CD4-positive, alpha-beta T cell treated with Interleukin-15 for 1 hour (primary cell): Measurements from ENCODE around the gene GALNT4.
A peak's percentile ranks its signal among the peaks of the same experiment; 100 is the strongest.

Experiments
- DNase-seq: peaks from one replicate; pipeline ENCODE4 v3.0.0-alpha.2; 2020

Gene GALNT4

DNA sequence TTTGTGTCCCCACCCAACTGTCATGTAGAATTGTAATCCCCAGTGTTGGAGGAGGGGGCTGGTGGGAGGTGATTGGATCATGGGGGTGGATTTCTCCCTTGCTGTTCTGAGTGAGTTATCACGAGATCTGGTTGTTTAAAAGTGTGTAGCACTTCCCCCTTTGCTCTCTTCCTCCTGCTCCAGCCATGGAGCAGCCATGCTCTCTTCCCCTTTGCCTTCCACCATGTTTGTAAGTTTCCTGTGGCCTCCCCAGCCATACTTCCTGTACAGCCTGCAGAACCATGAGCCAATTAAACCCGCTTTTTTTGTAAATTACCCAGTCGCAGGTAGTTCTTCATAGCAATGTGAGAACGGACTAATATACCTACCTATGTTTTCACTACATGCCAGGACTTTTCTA, 3.8 kb upstream of the GALNT4 start:
- DNase-seq = no peak

DNA sequence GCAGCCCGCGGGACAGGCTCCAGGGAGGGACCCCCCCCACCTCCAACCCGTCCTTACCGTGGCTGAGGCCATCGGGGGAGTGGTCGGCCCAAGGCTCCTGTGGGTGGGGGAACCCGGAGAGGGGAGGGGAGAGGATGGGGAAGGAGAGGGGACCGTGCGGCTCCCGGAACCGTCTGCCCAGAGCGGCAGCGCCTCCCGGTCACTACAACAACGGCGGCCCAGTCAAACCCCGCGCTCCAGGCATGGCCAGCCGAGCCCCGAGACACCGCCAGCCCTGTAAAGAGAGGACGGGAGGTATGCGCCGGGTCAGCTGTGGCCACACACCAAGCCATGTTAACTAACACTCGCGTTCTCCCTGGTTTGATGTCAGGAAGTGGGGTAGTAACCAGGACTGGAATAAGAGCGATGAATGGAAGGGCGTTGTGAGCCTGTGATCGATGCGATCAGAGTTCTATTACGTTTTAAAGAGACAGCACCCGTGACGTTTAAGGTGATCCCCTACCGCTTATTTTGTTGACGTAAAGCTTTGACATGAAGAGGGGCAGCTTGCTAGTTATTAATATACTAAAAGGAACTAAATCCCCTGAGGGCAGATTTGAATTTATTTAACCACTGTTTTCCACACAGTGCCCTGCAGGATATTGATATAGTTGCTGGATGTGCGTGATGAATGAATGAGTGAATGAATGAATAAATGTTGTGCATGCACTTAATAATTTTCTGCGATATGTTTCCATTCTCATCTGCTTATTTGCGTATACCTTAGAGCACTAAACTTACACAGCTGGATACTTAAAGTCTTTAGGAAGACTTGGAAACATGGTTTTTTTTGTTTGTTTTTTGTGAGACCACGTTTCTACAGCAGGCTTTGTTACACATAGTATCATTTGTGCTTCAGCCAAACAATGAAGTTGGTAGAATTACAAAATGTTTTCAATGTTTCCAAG, 1.5 kb upstream of the GALNT4 start, which contains the start of gene POC1B:
Gene POC1B, minus strand, starts transcription at position 224 of the 947 bp plus-strand sequence. Its CDS starts 152 bp downstream, at position 72.
- peak; percentile 66 for DNase-seq

DNA sequence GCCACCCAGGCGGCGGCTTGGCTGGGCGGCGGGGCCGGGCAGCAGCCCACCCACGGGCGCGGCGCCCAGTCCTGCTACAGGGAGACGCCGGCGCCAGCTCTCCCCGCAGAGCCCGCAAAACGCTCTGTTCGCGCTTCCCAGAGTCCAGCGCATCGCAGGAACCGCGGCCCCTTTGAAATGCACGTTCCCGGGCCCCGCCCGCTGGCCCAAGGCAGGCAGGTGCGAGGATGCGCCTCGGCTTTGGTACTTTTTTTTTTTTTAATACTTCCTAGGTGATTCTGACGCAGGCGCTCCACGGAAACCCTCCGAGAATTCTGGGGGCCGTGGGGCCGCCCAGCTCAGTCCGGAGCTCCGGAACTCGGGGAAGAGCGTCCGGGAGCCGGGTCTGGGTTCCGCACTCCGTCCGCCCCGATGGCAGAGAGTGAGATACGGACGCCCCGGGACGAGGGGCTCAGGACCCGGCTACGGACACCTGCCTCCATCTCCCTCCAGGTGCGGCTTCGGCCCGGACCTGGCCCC, 768 bp upstream of the GALNT4 start:
- peak; percentile 26 for DNase-seq

DNA sequence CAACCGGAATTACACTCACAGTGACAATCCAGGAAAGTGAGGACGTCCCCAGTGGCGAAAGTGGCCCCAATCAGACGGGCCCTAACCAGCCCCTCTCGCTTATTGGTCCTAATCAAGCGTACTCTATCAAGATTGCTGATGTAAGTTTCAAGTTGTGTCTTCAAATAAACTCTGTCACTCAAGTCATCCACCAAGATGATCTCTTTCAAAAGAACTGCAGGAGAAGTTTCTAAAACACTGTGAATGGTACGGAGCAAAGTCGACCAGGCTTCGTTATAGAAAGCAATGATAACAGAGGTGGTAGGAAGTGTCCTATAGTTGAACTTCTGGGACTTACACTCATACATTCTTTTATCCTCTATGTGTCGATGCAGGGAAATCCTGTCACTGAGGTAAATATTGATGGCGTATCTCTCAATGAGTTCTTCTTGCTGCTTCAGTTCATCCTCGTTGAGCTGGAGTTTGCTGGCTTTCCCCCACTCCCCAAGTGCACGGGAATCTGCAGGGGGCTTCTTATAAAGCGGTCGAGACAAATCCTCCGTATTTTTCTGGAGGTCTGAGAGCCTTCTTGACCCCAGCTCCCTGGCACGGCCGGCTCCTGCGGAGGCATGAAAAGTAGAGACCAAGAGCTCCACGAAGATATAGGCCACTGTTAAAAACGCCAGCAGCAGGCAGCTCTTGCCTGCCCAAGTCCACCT, 604 bp downstream of the GALNT4 start:
- DNase-seq = no peak

DNA sequence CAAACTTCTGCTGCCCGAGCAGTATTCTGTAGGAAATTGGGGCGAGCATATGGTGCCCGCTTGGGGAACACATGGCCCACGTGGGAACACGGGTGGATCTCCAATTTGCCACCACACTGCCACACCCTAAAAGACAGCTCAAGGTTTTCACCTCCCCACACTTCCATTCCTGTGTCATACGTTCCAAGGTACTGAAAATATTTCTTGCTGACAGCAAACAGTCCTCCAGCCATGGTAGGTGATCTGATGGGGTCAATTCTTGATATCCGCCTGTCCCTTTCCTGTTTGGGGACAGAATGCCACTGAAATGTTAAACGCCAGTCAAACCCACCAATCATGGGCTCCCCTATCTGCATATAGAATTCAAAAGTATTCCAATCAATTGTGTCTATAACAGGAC, 1.2 kb downstream of the GALNT4 start:
- DNase-seq = no peak

DNA sequence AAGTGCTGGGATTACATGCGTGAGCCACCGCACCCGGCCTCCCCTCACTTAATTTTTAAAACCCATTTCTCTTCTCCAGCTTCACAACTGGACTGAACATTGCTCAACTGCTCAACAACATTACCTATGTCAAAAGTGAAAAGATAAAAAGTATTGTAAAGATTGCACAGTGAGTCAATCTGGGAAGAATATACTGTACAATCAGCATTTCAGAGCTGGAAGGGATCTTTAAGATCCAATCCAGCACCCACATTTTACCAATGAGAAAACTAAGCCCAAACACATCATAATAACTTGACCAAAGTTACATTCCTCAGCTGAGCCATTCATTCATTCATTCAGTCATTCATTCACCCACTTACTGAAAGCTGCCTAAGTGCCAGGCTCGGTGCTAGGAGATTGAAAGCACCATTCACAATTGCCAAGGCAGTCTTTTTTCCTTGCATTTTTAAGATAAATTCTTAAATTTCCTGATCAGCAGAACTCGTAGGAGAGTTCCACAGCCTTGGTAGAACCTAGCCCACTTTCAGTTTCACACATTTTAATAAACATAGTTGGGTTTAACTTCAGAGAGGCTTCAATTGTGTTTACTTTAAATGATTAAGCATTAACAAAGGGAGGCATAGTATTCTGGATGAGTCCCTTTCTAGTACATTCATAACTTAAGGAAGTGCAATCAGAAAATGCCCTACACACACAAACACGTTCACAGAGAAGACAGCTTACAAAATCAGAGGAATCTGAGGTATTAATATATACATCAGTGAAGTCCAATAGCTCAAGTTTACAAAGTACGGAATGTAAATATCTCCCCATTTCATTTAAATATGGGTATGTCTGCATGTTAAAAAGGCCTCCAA, 3.0 kb downstream of the GALNT4 start:
- DNase-seq = no peak

DNA sequence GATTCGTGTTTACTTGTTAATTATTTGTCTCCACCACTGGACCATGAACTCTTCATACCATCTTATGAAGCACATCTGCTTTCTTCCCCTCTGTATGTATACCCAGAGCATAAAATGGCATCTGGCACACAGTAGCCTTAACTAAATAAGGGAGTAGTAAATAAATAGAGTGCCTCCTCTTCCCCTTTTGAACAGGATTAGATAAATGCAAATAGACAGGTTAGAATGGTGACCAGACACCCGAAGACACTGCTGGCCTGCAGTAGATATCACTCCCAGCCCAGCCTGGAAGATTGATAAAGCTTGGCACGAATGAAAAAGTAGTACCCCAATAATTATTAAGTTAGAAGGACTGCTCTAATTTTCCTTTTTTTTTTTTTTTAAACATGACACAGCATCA, 6.9 kb downstream of the GALNT4 start:
- DNase-seq = no peak

DNA sequence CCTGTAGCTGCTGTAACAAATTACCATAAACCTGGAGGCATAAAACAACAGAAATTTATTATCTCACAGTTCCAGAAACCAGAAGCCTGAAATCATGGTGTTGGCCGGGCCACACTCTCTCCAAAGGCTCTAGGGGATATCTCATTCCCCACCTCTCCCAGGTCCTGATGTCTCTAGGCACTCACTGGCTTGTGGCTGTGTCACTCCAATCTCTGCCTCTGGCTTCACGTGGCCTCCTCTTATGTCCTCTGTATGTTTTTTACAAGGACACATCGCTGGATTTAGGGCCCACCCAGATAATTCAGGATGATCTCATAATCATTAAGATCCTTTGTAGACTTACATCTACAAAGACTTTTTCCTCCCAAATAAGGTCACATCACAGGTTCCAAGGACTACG, 8.0 kb downstream of the GALNT4 start:
- DNase-seq = no peak

DNA sequence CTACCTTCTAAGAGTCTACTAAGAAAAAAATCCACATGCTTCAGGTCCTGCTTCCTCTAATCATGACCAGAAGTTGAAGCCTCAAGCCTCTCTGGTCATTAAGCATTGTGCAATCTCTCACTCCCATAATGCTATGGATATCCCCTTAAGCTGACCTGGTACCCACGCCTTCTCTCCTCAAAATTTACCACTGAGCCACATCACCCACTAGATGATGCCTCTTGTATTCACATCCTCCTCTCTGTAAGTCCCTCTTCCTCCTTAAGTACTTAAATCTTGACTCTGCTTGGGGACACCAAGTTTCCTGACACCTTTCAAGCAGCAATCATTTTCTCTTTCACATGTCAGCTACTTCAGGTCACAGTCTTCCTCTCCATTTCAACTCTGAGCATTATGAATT, 9.8 kb downstream of the GALNT4 start:
- DNase-seq = no peak

DNA sequence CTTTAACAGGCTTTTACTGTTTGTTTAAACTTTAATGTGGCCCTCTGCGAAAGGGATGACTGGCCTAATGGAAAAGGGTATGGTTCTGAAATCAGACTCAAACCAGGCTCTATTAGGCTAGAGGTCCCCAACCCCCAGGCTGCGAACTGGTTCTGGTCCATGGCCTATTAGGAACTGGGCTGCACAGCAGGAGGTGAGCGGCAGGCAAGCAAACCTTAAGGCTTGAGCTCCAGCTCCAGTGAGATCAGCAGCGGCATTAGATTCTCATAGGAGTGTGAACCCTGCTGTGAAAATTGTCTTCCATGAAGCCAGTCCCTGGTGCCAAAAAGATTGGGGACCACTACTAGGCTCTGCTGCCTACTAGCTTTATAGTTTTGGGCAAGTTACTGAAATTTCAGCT, 11.1 kb downstream of the GALNT4 start:
- DNase-seq = no peak

DNA sequence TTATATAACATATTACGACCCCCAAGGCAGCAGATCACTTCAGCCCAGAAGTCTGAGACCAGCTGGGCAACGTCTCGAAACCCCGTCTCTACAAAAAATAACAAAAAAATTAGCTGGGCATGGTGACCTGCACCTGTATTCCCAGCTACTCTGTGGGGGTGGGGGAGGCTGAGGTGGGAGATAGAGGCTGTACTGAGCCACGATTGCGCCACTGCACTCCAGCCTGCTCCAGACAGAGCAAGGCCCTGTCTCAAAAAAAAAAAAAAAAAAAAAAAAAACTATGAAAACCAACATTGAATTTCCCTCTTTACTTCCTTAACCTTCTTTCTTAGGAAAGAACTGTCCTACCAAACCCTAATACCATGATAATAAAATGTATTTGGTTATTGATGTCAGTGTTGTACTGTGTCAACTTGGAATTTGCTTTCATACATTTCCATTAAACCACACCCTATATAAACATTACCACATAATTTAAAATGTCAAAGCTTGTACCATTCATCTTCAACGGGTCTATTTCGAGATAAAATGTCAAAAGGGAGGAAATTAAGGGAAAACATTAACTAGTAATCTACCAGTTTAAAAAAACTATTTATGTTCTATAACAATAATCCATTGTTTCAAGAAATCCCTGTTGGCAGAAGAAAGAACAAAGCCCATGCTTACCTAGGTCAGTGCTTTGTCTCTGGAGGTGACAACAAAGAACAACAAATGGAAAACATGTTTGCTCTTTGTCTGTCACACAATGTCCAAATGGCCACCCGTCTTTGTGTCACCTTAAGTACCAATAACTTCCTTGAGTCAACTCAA, 17.4 kb downstream of the GALNT4 start:
- no peak for DNase-seq

DNA sequence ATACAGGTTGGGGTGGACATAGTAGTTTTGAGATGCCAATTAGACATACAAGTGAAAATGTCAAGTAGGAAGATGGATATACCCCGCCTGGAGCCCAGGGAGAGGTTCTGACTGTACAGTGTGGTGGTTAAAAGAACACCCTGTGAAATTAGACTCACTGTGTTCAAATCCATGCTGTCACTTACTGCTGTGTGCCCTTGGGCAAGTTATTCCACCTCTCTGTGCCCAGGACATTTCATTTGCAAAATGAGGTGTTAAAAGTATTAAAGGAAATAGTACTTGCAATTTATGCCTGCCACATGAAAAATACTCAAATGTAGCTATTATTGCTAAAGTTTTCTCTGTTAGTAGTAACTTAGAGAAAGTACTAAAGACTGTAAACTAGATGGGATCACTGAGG, 18.5 kb downstream of the GALNT4 start:
- no peak for DNase-seq

DNA sequence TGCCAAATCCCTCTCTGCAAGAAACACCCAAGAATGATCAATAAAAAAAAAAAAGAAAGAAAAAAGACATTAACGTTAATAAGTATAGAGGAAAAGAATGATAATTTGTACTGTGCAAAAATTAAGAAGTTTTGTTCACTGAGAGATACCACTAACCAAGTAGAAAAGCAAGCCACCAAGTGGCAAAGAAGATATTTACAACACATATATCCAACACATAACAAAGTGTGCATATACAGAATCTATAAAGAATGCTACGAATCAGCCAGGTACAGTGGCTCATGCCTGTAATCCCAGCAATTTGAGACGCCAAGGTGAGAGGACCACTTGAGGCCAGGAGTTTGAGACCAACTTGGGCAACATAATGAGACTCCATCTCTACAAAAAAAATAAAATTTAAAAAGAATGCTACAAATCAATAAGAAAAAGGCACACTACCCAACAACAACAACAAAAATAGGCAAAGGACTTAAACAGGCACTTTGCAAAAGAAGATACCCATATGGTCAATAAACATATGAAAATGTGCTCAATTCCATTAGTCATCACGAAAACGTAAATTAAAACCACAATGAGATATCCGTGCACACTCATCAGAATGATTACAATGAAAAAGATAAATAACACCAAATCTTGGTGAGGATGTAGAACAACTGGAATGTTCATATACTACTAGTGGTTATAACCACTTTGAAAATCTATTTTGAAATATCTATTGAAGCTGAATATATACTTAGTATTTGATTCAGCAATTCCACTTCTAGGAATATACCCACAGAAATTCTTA, 19.8 kb downstream of the GALNT4 start:
- DNase-seq = no peak

DNA sequence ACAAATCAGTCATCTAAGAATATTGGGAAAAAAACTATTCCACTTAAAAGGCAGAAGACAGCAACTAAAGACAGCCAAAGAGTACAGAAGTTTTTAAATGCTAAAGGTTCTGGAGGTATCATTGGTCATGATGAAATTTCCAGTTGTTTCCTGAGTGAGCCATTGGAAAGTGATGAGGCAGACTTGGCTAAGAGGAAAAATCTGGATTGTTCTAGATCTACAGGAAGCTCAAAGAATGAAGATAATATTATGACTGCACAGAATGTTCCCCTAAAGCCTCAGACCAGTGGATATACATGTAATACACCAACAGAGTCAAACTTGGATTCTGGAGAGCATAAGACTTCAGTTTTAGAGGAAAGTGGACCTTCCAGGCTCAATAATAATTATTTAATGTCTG, 22.8 kb downstream of the GALNT4 start:
- no peak for DNase-seq

DNA sequence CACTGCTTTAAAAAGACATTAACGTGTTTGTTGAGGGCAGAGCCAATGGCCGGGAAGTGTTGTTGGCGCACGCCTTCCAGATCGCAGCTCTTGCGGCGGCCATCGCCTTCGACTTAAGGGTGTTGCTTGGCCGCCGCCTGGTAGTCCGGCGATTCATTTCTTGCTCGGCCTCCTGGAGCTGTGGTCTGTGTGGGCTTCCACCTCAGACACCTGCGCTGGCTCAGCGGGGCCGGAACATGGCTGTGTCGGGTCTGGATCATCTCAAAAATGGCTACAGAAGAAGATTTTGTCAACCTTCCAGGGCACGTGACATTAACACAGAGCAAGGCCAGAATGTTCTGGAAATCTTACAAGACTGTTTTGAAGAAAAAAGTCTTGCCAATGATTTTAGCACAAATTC, 24.7 kb downstream of the GALNT4 start:
- no peak for DNase-seq

DNA sequence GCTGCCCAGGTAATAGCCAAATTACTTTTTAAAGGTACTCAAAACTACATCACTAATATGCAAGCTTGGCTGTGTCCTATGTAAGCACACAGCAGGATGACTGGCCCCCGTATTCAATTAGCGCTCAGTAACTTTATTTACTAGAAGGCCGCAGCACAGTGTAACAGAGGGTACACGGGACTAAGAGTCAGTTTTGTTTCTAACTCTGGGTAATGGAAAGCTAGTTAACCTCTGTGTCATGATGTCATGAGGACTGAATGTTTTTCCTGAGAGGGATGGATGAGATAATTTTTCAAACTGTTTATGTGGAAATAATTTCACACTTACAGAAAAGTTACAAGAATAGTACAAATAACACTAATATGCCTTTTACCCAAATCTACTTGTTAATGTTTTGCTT, 27.1 kb downstream of the GALNT4 start:
- DNase-seq = no peak

DNA sequence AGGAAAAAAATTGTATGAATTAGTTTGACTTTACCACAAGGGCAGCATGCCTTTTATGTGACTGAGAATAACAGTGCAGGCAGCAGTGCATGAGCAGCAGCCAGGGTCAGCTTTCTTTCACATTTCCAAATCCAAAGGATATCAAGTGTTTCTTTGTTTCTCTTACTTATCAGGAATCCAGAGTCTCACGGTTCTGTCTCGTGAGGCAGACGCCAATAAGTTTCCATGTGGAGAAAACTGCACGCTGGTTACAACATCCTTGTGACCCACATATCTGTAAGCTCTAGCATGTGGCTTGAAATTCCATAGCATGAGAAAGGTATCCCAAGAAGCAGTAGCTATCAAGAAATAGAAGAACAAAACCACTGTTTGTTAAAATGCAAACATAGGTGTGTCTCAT, 27.6 kb downstream of the GALNT4 start:
- no peak for DNase-seq

DNA sequence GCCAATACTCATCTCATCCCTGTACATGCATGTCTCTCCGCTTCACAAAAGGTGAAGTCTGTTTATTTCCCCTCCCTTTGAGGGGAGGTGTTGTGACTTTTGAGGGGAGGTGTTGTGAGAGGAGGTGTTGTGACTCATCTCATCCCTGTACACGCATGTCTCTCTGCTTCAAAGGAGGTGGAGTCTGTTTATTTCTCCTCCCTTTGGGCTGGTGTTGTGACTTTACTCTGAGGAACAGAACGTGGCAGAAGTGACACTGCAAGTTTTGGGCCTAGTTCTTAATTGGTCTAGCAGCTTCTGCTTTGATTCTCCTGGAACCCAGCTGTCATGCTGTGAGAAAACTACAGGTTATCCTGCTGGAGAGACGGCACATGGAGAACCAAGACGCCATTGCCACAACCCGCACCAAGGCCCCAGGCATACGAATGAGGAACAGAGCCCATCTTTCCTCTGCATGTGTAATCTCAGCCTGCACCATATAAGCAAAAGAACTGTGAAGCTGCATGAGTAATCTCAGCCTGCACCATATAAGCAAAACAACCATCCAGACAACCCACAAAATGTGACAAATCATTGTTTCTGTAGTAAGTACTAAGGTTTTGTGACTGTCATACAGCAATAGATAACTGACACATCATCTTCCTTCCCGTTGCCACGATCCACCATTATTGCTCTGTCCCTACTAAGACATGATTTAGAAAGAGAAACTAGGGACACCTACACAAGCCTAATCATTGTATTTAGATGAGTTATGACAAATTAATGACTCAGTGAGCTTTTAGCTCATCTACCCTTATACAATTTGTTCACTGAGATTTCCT, 30.0 kb downstream of the GALNT4 start:
- DNase-seq = no peak

DNA sequence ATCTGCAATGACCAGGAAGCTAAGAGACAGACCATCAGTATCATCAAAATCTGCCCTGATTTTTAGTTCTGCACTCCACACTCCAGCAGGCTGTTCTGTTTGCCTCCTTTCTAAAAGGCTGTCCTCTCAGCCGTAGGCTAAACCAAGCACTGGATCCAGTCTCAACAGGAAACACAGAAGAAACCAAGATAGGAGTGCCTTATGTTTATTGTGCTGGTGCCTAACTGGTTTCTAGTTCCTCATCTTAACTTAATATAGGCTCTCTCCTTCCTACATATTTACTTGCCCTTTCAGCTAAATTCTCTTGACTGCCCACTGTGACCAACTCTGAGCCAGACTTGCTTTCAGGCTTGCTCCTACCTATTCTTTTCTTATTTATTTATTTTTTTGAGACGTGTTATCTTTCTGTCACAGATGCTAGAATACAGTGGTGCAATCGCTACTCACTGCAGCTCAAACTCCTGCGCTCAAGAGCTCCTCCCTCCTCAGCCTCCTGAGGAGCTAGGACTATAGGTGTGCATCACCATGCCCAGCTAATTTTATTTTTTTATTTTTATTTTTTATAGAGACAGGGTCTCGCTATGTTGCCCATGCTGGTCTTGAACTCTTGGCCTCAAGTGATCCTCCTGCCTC, 30.8 kb downstream of the GALNT4 start:
- no peak for DNase-seq

DNA sequence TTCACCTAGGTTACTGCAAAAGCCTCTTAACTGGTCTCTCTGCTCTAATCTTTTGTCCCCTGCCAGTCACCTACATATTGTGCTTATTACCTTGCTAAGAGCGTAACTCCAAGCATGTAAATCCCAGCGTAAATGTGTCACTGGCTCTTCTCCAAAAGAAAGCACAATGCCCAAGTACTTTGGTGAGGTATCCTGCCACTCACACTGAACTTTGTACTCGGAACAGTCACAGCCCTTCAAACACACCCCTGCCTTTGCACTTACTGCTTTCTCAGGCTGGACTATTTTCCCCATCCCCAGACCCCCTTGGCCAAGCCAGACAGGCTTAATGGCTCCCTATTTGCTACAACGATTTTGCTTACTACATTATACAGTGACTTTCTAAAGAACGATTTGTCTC, 31.7 kb downstream of the GALNT4 start:
- DNase-seq = no peak
